GM19043 (cell line): ENCODE results near the gene EDEM3.

Experiments used
- ATAC-seq: cut with Tn5 transposase; IDR thresholded peaks from one replicate; pipeline ENCODE4 v1.9.1; 2021; ENCODE audit warnings: low read depth; ENCODE audit not compliant: unreplicated experiment

The EDEM3 gene

GRCh38 chr1:184646178-184646701 is 108.4 kb downstream of the EDEM3 start:
- ATAC-seq: no peak

DNA sequence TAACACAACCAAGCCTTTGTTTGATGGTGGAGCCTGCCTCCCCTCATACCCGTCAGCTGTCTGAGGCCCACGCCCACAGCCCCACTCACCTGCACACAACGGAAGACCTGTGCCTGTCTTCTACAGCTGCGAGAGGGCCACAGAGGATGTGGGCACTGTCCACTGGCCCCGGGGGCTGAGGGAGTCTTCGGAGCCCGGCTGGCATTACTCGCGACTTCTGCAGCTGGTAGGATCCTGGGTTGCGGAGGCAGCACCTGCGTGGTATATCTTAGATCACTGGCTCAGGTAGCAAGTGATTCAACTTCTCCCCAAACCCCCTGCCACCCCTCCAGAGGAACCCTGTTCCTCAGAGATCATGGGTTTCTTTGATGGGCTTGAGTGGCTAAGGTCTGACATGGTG is 109.9 kb downstream of the EDEM3 start:
- no peak for ATAC-seq

DNA sequence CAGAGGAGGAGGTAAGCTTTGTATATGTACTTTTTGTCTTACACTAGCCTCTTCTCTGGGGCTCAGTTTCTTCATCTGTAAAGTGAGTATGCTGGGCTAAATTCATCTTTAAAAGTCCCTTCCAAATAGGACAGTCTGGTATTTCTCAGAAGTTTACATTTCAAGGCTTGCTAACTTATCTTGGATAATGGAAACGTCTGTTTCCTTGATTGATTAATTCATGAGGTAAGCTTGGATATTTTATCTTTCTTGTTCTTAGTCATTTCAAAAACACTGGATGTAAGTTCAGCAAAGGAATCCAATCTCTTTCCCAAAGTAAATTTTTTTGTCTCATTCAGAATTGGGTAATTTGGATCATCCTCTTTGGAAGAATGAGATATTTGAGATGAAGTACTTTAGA is 111.0 kb downstream of the EDEM3 start:
- no peak for ATAC-seq

DNA sequence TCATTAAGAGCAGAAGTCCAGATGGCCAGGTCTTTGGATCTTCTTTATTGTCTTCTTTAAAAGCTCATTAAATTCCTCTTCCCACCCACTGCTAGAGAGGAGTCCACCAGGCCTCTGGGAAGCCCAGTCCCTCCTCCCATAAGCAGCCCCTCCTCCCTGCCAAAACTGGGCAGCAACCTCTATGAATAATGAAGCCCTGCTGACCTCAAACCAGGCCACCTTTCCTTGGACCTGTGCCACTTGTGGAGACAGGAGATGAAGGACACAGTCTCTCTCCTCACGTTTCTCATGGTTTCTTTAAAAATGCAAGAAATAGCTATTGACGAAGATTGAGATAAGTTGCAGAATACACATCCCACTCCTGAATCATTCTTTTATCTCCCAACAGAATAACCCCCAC is 112.8 kb downstream of the EDEM3 start:
- ATAC-seq: no peak

DNA sequence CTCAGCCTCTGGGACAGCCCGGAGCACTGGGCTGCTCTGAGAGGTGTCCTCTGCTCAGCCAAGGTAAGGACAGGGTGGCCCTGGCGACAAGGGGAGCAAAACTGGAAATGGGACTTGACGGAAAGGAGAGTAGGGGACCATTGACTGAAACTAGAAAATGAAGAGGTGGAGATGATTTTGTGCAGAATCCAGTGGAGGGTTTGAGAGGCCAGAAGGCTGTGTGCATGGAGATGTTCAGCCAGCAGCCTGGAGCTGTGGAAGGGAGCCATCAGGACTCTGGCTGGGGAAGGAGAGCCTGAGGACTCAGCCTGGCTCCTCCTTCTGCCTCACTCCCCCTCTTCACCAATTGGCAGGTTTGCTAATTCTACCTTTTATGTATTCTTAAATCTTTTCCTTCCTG is 114.2 kb downstream of the EDEM3 start:
- no peak for ATAC-seq
